PC-9 (cell line): ENCODE results near the gene MRPL54.

Experiments used
- EZH2 ChIP-seq: fragments of 200-600 bp; sonication (generic); IDR thresholded peaks from 2 replicates; pipeline ENCODE4 v1.8.0; 2017; ENCODE audit warnings: antibody characterized with exemption, low read depth
- TF ChIP-seq, protein P1 (sequence below): fragments of 200-600 bp; sonication (generic); conservative IDR thresholded peaks from 2 replicates; pipeline ENCODE4 v1.6.1; 2017; ENCODE audit warnings: mixed run types, antibody characterized with exemption, mild to moderate bottlenecking, moderate library complexity

DNA sequence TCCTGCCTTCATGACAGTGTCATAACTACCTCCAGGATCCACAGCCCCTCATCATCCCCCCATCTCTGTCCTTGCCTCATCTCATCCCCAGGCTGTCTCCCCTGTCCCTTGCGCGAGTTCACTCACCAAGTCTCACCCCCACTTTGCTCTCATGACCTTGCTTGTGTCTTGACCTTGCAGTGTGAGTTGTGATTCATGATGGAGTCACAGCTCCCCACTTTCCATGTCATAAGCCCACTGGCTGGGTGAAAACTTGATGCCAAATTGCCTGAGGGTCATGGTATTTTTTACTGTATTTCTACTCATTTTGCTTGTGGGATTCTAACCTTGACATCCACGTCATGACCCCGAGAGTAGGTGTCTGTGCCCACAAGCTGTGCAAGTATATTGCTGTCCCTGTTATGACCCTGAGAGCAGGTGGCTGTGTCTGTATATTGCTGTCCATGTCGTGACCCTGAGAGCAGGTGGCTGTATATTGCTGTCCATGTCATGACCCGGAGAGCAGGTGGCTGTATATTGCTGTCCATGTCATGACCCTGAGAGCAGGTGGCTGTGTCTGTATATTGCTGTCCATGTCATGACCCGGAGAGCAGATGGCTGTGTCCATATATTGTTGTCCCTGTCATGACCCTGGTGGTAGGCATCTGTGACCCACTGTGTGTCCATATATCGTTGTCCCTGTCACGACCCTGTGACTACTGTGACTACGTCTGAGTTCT, 24.8 kb upstream of the MRPL54 start:
- TF ChIP-seq EZH2: no peak
- TF ChIP-seq, protein P1, sequence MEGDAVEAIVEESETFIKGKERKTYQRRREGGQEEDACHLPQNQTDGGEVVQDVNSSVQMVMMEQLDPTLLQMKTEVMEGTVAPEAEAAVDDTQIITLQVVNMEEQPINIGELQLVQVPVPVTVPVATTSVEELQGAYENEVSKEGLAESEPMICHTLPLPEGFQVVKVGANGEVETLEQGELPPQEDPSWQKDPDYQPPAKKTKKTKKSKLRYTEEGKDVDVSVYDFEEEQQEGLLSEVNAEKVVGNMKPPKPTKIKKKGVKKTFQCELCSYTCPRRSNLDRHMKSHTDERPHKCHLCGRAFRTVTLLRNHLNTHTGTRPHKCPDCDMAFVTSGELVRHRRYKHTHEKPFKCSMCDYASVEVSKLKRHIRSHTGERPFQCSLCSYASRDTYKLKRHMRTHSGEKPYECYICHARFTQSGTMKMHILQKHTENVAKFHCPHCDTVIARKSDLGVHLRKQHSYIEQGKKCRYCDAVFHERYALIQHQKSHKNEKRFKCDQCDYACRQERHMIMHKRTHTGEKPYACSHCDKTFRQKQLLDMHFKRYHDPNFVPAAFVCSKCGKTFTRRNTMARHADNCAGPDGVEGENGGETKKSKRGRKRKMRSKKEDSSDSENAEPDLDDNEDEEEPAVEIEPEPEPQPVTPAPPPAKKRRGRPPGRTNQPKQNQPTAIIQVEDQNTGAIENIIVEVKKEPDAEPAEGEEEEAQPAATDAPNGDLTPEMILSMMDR: no peak
